K562 (cell line): Measurements from ENCODE around the gene SERBP1. TPM values are rescaled to one million over a fixed set of nuclear protein-coding genes. Genes with fewer than 3 reads are reported as not detected.

Experiments used
- BHLHE40 ChIP-seq: IDR thresholded peaks from 2 replicates; pipeline ENCODE4 v1.6.1; 2011; ENCODE audit warnings: low read length, improper control_type of control experiment
- CHAMP1 ChIP-seq: fragments of 450-650 bp; IDR thresholded peaks from 2 replicates; pipeline ENCODE4 v1.6.1; 2016; ENCODE audit warnings: mild to moderate bottlenecking
- GMEB1 ChIP-seq: fragments of 250-450 bp; sonication (Bioruptor Pico); IDR thresholded peaks from 2 replicates; pipeline ENCODE4 v1.4.0; 2020; ENCODE audit warnings: mild to moderate bottlenecking
- GTF2F1 ChIP-seq: IDR thresholded peaks from 2 replicates; pipeline ENCODE4 v1.6.1; 2011; ENCODE audit warnings: low read depth, low read length, improper control_type of control experiment
- HDAC1 ChIP-seq, 2 experiments: fragments of 450-650 bp; IDR thresholded peaks; 2 replicates each; pipeline ENCODE4 v1.6.1; 2016 to 2017; ENCODE audit warnings: inconsistent platforms in 1 of 2, mild to moderate bottlenecking in 1 of 2, moderate library complexity in 1 of 2
- ILF3 ChIP-seq: fragments of 450-650 bp; IDR thresholded peaks from 2 replicates; pipeline ENCODE4 v1.6.1; 2018; ENCODE audit warnings: antibody characterized with exemption, mild to moderate bottlenecking, moderate library complexity, borderline replicate concordance
- KDM5B ChIP-seq: fragments of 200-600 bp; sonication (generic); IDR thresholded peaks from 2 replicates; pipeline ENCODE4 v1.6.1; 2012; ENCODE audit warnings: low read depth, mild to moderate bottlenecking, moderate library complexity, low read length, control low read depth, inconsistent platforms; ENCODE audit not compliant: insufficient replicate concordance
- KLF1 ChIP-seq: fragments of 450-650 bp; IDR thresholded peaks from 2 replicates; pipeline ENCODE4 v1.6.1; 2016; ENCODE audit warnings: missing genetic modification characterization, missing compliant biosample characterization
- MAZ ChIP-seq, 2 experiments: fragments of 450-650 bp in 1 of 2; sonication (generic) in 1 of 2; formaldehyde crosslinking; IDR thresholded peaks in 1 of 2; conservative IDR thresholded peaks in 1 of 2; 2 replicates each; pipeline versions ENCODE4 v1.4.0 to v1.5.0; 2020; ENCODE audit warnings: mild to moderate bottlenecking in 1 of 2, missing genetic modification reagents in 1 of 2
- MEF2A ChIP-seq: IDR thresholded peaks from 2 replicates; pipeline ENCODE4 v1.6.1; 2011; ENCODE audit warnings: low read depth, mild to moderate bottlenecking, low read length, moderate library complexity; ENCODE audit not compliant: control insufficient read depth
- NFIC ChIP-seq: fragments of 450-650 bp; IDR thresholded peaks from 2 replicates; pipeline ENCODE4 v1.6.1; 2017; ENCODE audit warnings: mild to moderate bottlenecking, inconsistent platforms
- POLR2AphosphoS2 ChIP-seq: IDR thresholded peaks from 2 replicates; pipeline ENCODE4 v1.6.1; 2012; ENCODE audit warnings: low read length, improper control_type of control experiment
- RCOR1 ChIP-seq, 2 experiments: IDR thresholded peaks; 2 replicates each; pipeline ENCODE4 v1.6.1; 2012; ENCODE audit warnings: low read depth in 2 of 2, low read length in 2 of 2, borderline replicate concordance in 1 of 2, improper control_type of control experiment in 1 of 2
- RFX7 ChIP-seq: fragments of 250-450 bp; sonication (Bioruptor Pico); IDR thresholded peaks from 2 replicates; pipeline ENCODE4 v1.5.1; 2021; ENCODE audit warnings: mild to moderate bottlenecking
- ZBED1 ChIP-seq: IDR thresholded peaks from 2 replicates; pipeline ENCODE4 v1.6.1; 2014
- ZBTB11 ChIP-seq, 3 experiments: fragments of 200-800 bp in 1 of 3; fragments of 250-450 bp in 1 of 3; fragments of 450-650 bp in 1 of 3; sonication (Bioruptor Pico) in 1 of 3; sonication (Bioruptor generic) in 1 of 3; formaldehyde crosslinking in 1 of 3; IDR thresholded peaks; 2 replicates each; pipeline versions ENCODE4 v1.6.1 to v1.8.0; 2016 to 2022; ENCODE audit warnings: mild to moderate bottlenecking in 2 of 3, missing genetic modification characterization in 2 of 3, missing compliant biosample characterization in 1 of 3, moderate library complexity in 1 of 3
- ZBTB34 ChIP-seq: fragments of 250-450 bp; sonication (Bioruptor Pico); IDR thresholded peaks from 2 replicates; pipeline ENCODE4 v1.8.0; 2021; ENCODE audit warnings: mild to moderate bottlenecking, moderate library complexity
- ZNF23 ChIP-seq: fragments of 250-450 bp; sonication (Bioruptor Pico); IDR thresholded peaks from 2 replicates; pipeline ENCODE4 v1.4.0; 2020; ENCODE audit warnings: mild to moderate bottlenecking
- polyA plus RNA-seq, 8 experiments: library from polyadenylated mRNA; depleted of rRNA in 4 of 8; stranded (reverse) in 5 of 8; unstranded in 3 of 8; fragments of >200 nt; fragmentation: Nextera tagmentation in 2 of 8; fragmentation: Illumina TruSeq in 1 of 8; extraction: Ambion mirVana in 2 of 8; extraction: Trizol in 1 of 8; gene quantifications; 2 replicates each; pipeline versions ENCODE4 v1.2.1 to v1.2.3, GENCODE V29; 2011 to 2014; ENCODE audit warnings: inconsistent platforms in 1 of 8, missing spikeins in 1 of 8
- total RNA-seq, 7 experiments: library from RNA; depleted of rRNA in 6 of 7; stranded (reverse); fragments of >200 nt in 6 of 7; fragmentation: Illumina TruSeq in 2 of 7; extraction: Trizol in 2 of 7; gene quantifications; 2 replicates each; pipeline versions ENCODE4 v1.2.1 to v1.2.3, GENCODE V29; 2011 to 2021; ENCODE audit warnings: low replicate concordance in 1 of 7

Gene SERBP1
- total and polyA plus RNA-seq, 9 of the 15 experiments (the other 6 are each of a cell fraction or from before 2014, with no cell fraction given): 79.9 to 761 (median 464) TPM

- TF ChIP-seq ZBTB11 (CRISPR knock-in tag; IDR thresholded peaks at IDR 0.05) (peak in 2 of 3 experiments; percentile 50 to 87; a peak in 2 of 6 replicates), ZBED1 (peak; percentile 43; the same call in 1 of the 2 replicates), KLF1 (tag) (peak; percentile 29; the same call in 1 of the 2 replicates), GMEB1 (CRISPR knock-in tag) (peak; percentile 65), ZNF23 (CRISPR knock-in tag) (no peak), CHAMP1 (no peak), ILF3 (no peak), KDM5B (peak; percentile 78), BHLHE40 (peak; percentile 77), RCOR1 (IDR thresholded peaks at IDR 0.05; ENCODE audit: borderline replicate concordance in 1 of 2, low read depth in 2 of 2, low read length in 2 of 2) (peak in 1 of 2 experiments; percentile 25; a peak in 2 of 4 replicates), POLR2AphosphoS2 (no peak), HDAC1 (IDR thresholded peaks at IDR 0.05) (peak in 1 of 2 experiments; percentile 89; a peak in 2 of 4 replicates), MEF2A (0 out of 2 replicates have a peak, but pooled peaks have one; percentile 19), ZBTB34 (no peak), GTF2F1 (peak; percentile 72), NFIC (peak; percentile 61), RFX7 (CRISPR knock-in tag) (no peak), MAZ (CRISPR knock-in tag; conservative IDR thresholded peaks at IDR 0.05 in 1 of 2, IDR thresholded peaks at IDR 0.05 in 1 of 2) (peak; percentile 85 to 91)
Observed at GRCh38 chr1:67430358-67431155, at the start of gene SERBP1 (continued).
